Stimulated activated CD8-positive, alpha-beta memory T cell treated with anti-CD3 and anti-CD28 coated beads, Interleukin-12 subunit alpha, Interleukin-12 subunit beta, amount 100 ng/mL, for 24 hours (primary cell): ENCODE measurements around the gene MIGA1.

Experiments
- DNase-seq: peaks from one replicate; pipeline ENCODE4 v3.0.0-alpha.2; 2020; ENCODE audit errors: extremely low read depth

MIGA1 gene

DNA sequence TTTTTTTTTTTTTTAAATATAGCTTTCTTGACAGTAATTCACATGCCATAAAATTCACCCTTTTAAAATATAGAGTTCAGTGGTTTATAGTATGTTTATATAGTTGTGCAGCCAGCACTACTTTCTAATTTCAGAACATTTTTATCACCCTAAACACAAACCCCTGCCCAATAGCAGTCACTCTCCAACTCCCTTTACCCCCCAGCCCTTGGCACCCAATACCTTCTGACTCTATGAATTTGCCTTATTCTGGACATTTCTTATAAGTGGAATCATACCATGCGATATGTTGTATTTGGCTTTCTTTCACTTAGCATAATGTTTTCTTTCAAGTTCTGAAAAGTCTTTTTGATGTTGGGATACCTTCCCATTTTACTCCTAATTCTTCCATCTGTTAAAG lies 66.5 kb downstream of the MIGA1 start:
- DNase-seq = no peak

DNA sequence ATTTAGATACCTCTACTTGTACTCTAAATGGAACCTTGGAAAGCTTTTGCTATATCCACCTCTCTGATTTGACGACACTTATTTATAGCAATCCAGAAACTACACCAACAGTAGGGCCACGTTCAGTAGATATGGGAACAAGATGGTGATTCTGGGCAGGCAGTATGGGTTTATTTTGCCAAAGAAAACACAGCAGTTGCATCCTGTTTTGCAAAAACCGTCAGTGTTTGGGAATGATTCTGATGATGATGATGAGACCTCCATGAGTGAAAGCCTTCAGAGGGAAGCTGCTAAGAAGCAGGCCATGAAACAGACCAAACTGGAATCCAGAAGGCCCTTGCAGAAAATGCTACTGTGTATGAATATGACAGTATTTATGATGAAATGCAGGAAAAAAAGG lies 67.5 kb downstream of the MIGA1 start:
- no peak for DNase-seq

DNA sequence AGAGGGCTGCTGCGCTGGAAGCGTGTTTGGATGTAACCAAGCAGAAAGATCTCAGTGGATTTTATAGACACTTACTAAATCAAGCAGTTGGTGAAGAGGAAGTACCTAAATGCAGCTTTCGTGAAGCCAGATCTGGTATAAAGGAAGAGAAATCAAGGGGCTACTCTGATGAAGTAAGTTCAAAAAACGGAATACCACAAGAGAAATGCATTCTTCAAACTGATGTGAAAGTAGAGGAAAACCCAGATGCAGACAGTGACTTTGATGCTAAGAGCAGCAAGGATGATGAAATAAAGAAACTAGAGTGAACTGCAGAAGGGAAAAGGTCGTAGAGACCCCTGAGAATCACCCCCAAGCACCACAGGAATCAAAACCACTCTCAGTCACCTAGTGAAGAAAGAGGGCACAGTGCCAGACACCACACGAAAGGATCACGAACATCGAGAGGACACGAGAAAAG lies 68.2 kb downstream of the MIGA1 start:
- no peak for DNase-seq

DNA sequence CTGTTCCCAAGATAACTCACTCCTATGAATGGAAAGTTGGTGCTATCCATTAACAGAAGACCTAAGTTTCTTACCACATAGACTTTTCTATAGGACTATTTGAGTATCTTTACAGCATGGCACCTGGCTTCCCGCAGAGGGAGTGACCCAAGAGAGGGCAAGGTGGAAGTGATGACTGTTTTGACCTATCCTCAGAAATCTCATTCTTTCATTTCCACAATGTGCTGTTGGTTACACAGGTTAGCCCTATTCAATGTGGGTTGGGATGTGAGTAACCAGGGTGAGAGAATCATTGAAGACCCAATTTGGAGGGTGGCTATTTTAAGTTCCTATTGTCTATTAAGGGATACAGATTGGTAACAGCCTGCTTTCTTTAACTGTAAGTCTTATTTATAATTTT lies 70.6 kb downstream of the MIGA1 start:
- DNase-seq = no peak

- no peak for DNase-seq
These were observed 78.1 kb downstream of the MIGA1 start for GRCh38 chr1:77857552-77857951.

- DNase-seq = no peak
These were observed 79.3 kb downstream of the MIGA1 start for GRCh38 chr1:77858725-77859124.

DNA sequence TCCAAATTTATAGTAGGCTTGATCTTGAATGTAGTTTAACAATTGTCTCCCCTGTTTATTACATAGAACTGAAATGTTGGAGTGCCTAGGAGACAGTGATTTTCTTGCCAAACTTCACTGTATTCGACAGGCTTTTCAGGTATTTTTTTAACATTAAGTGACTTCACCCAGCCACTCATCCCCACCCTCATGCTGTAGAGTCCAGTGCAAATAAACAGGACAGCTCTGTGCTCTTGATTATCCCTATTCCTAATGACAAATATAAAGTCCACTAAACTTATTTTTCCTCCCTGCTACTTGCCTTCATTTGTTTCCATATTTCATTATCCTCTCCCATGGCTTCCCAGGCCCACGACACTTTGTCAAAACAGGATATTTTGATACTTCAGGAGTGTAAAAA lies 79.8 kb downstream of the MIGA1 start:
- no peak for DNase-seq

DNA sequence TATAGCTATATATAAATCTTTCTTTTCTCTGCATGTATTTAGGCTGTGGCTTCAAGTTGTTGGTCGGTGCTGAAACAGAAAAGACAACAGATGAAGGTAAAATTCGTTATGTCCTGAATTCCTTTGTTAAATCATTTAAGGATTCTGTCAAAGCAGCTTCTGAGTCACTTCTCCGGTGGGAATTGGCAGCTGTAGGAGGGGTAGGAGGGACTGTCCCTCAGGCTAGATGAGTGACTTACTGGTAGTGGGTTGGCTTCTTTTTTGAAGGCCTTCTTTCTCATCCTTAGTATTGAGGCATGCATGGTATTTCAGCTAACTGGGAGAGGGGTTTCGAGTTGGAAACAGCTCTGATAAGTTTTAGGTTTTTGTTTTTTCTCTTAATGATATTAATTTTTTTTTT lies 86.8 kb downstream of the MIGA1 start:
- no peak for DNase-seq

GRCh38 chr1:77872645-77873044 lies 93.2 kb downstream of the MIGA1 start:
- no peak for DNase-seq

GRCh38 chr1:77873461-77873860 lies 94.0 kb downstream of the MIGA1 start:
- DNase-seq = no peak

DNA sequence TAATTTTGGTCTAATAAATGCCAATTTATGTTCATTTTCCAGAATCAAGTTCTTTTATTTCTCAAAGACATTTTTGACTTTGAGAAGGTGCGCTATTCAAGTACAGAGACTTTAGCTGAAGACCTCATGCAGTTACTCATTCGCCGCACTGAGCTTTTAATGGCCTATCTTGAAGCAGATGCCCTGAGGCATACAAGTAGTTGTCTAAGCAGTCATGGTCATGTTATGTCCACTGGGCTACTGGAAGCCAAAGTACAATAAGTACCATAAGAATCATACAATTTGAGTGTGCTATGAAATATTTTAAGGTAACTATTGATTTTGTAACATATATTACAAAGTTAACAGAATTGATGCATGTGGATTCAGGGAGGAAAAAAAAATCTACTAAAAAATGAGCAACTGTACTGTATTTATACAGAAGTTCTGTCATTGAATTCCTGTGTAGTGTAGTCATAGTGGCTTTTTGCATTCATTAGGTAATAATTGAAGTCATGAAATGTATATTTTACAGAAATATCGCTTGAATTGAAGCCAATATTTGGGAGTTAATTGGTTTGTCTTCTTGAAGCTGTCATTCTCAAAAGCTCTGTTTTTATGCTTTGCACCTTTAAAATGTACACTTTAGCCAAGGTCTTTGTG lies 95.5 kb downstream of the MIGA1 start:
- DNase-seq = no peak

DNA sequence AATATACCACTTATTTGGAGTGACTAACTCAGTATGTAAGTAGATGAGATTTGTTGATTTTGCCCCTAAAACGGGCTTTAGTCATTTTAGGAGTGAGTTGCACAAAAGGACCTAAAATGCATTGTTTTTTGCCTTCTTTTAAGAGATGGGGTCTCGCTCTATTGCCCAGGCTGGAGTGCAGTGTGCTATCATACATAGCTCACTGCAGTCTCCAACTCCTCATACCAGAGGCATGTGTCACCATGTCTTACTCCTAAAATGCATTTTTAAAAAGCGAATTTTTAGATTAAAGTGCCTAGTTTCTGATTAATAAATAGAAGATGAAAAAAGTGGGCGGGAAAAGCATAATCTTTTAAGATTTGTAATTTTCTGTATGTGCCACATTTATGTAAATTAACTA lies 97.4 kb downstream of the MIGA1 start:
- DNase-seq = no peak

DNA sequence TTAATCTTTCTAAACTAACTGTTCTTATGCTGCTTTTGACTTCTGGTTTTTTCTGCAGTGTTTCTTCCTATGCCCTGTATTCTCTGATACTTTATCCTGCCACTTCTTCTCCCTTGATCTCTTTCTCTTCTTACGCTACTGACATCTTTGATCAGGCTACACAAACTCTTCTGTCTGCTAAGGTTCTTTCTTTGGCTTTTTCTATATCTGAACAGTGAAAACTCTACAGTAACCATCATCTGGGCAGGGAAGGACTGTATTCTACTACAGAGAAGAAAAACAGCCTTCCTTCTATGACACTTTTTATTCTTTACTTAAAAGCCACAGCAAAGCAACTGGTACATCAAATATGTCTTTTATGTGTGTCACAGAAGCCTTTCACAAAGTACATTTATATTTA lies 101.6 kb downstream of the MIGA1 start:
- DNase-seq = no peak

DNA sequence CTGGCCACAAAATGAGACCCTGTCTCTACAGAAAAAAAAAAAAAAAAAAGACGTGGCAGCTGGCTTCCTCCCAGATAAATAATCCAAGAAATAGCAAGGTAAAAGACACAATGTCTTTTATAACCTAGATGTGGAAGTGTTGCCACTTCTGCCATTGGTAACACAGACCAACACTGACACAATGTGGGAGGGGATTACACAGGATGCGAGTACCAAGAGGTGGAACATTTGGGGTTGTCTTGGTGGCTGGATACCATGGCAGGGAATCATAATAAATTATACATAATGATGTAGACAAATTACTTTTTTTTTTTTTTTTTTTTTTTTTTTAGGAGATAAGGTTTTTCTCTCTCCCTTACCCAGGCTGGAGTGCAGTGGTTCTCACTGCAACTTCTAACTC lies 103.0 kb downstream of the MIGA1 start:
- DNase-seq = no peak

- DNase-seq = no peak
These were observed 108.8 kb downstream of the MIGA1 start, which contains the start of gene NEXN for GRCh38 chr1:77888081-77888780. TSS of gene NEXN (plus strand) at chr1:77888624. CDS start at chr1:77916107, 27,483 bp downstream.

DNA sequence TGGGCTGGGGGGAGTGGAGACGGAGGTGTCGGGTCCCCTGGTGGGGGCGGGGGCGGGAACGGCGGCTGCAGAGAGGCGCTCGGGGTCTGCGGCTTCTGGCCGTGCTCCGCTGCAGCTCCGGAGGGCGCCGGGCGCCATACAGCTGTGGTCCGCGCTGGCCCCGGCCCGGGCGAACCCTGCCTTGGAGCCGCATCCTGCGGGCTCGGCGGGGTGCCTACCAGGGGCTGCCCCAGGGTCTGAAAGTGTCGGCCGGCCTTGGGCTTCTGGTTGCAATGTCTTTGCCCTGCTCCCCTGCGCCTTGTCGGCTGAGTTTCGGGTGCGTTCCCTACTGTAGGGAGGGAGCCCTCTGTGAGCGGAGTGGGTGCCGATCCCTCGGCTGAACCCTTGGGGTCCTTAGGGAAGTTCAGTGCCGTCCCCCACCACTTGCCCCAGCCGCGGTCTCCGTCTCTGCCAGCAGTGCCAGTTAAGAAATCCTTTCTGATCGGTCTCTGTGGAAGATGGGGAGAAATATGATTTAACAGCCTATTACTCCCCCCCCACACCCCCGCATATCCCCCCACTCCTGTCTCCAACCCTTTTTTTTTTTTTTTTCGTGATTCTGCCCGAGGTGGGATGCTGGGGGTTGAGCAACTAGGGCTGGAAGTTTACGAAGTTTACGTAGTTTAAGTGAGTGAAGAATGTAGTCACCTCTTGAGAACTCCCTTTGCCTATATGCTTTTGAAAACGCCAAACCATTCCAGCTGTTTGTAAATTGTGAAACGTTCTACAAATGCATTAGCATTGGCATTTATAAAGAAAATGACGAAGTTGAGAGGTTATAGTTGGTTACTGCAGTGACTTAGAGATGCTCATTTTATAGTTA lies 109.6 kb downstream of the MIGA1 start:
- DNase-seq = no peak

DNA sequence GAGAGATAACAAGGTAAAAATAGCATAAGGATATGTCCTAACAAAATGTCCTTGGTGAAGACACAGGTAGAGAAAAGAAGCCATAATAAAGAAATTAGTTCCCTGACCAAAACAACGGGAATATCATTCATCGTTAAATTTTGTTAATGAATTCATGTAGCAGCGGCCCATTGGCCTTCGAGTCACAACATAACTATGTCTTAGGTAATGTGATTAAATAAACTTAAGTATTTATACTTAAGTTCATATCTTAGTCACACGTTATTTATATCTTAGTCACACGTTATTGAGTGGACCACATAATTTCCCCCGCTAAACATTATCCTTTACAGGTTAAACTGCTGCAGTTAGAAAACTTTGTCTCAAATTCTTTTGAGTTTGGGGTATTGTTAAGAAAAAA lies 110.2 kb downstream of the MIGA1 start:
- no peak for DNase-seq

GRCh38 chr1:77891200-77891599 lies 111.8 kb downstream of the MIGA1 start:
- DNase-seq = no peak

- no peak for DNase-seq
These were observed 120.3 kb downstream of the MIGA1 start for GRCh38 chr1:77899647-77900320.

DNA sequence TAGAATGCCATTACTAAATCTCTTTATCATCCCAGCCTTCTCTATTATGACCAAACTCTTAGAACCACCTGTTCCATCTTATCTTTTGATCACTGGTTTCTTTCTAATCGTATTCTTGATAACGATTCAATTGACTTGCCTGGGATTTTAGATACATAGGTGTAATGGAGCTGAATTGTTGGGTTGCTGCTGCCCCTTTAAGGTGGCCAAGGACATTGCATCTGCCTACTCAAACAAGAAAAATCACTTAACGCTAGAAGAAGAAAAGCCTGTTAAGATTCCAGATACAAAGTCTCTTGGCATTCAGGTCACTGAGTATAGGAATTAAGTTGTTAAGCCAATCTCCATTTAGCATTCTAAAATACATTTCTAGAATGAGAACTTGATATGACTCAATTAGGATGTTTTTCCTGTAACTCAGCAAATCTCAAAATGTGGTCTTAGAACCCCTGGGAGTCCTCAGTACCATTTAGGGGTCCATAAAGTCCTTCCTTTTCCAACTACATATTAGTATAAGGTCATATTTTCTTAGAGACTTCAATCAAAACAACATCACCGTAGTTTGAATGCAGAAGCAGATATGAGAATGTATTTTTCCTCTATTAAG lies 121.3 kb downstream of the MIGA1 start:
- no peak for DNase-seq

- no peak for DNase-seq
These were observed 126.2 kb downstream of the MIGA1 start for GRCh38 chr1:77905603-77906002.
